SK-N-SH (cell line): ENCODE results near the gene MBD3L4. TPM values are rescaled to one million over a fixed set of nuclear protein-coding genes. Genes with fewer than 3 reads are reported as not detected.

ENCODE experiments used
- CTCF ChIA-PET: fragments of 300-600, 350-600 bp; formaldehyde crosslinking; extraction: SDS; loops from one replicate; lab custom pipeline; 2021; lab: Yijun Ruan, JAX
- POLR2A ChIA-PET: fragments of 350-600 bp; sonication (Branson Sonifier 250); formaldehyde crosslinking; extraction: SDS; loops from one replicate; lab custom pipeline; 2020; ENCODE audit warnings: antibody characterized with exemption, inconsistent platforms; lab: Yijun Ruan, JAX
- DNase-seq: peaks from one replicate; pipeline ENCODE4 v3.0.0; 2012
- H2AFZ ChIP-seq: fragments of 200-600 bp; sonication (generic); 2 replicates; pipeline ENCODE4 v1.8.1; 2016; ENCODE audit warnings: antibody characterized with exemption, mild to moderate bottlenecking, low read depth
- H3F3A ChIP-seq: fragments of 200-600 bp; sonication (generic); replicated peaks from 2 replicates; pipeline ENCODE3; 2016; ENCODE audit warnings: antibody characterized with exemption, mild to moderate bottlenecking; ENCODE audit not compliant: insufficient read depth
- H3K27ac ChIP-seq, 2 experiments: fragments of 200-500 bp in 1 of 2; fragments of 200-600 bp in 1 of 2; sonication (Bioruptor generic) in 1 of 2; sonication (generic), shearing (Covaris generic) in 1 of 2; 2 replicates each; pipeline versions ENCODE4 v1.5.1 to v1.6.1; 2014 to 2016; ENCODE audit warnings: low read depth in 2 of 2, inconsistent platforms in 1 of 2, low read length in 1 of 2, mild to moderate bottlenecking in 1 of 2, mixed read lengths in 1 of 2
- H3K27me3 ChIP-seq: fragments of 200-600 bp; sonication (generic), shearing (Covaris generic); 2 replicates; pipeline ENCODE4 v1.6.1; 2016; ENCODE audit warnings: mixed run types; ENCODE audit not compliant: insufficient read depth
- H3K36me3 ChIP-seq, 2 experiments: fragments of 200-500 bp in 1 of 2; fragments of 200-600 bp in 1 of 2; sonication (Bioruptor generic) in 1 of 2; sonication (generic) in 1 of 2; replicated peaks in 1 of 2; 2 replicates each; pipeline versions ENCODE3 to v1.5.1; 2014 to 2016; ENCODE audit warnings: low read length in 1 of 2, mild to moderate bottlenecking in 1 of 2; ENCODE audit not compliant: insufficient read depth in 2 of 2, control insufficient read depth in 1 of 2
- H3K4me1 ChIP-seq, 2 experiments: fragments of 200-500 bp in 1 of 2; fragments of 200-600 bp in 1 of 2; sonication (Bioruptor generic) in 1 of 2; sonication (generic), shearing (Covaris generic) in 1 of 2; 2 replicates each; pipeline versions ENCODE4 v1.5.1 to v1.6.1; 2014 to 2016; ENCODE audit warnings: low read depth in 1 of 2, low read length in 1 of 2, mixed run types in 1 of 2; ENCODE audit not compliant: insufficient read depth in 2 of 2, control insufficient read depth in 1 of 2
- H3K4me2 ChIP-seq: fragments of 200-600 bp; sonication (generic), shearing (Covaris generic); 2 replicates; pipeline ENCODE4 v1.6.1; 2017; ENCODE audit warnings: mixed run types
- H3K4me3 ChIP-seq, 2 experiments: fragments of 200-500 bp in 1 of 2; fragments of 200-600 bp in 1 of 2; sonication (Bioruptor generic) in 1 of 2; sonication (generic), shearing (Covaris generic) in 1 of 2; 2 replicates each; pipeline versions ENCODE4 v1.5.1 to v1.8.1; 2014 to 2016; ENCODE audit warnings: low read depth in 2 of 2, inconsistent platforms in 1 of 2, low read length in 1 of 2, mild to moderate bottlenecking in 1 of 2, mixed read lengths in 1 of 2, moderate library complexity in 1 of 2
- H3K79me2 ChIP-seq: fragments of 200-600 bp; sonication (generic); 2 replicates; pipeline ENCODE4 v1.8.1; 2017; ENCODE audit warnings: mild to moderate bottlenecking; ENCODE audit not compliant: insufficient read depth
- H3K9ac ChIP-seq: fragments of 200-600 bp; sonication (generic); 2 replicates; pipeline ENCODE4 v1.6.1; 2017; ENCODE audit warnings: mixed run types
- H3K9me2 ChIP-seq: fragments of 200-600 bp; sonication (generic); 2 replicates; pipeline ENCODE4 v1.6.1; 2017; ENCODE audit warnings: mixed run types
- H3K9me3 ChIP-seq: fragments of 200-600 bp; sonication (generic); 2 replicates; pipeline ENCODE4 v1.6.1; 2017; ENCODE audit warnings: mixed run types, mild to moderate bottlenecking, moderate library complexity
- H4K20me1 ChIP-seq: fragments of 200-600 bp; sonication (generic); 2 replicates; pipeline ENCODE4 v1.6.1; 2017; ENCODE audit warnings: mild to moderate bottlenecking, mixed run types; ENCODE audit not compliant: insufficient read depth
- CHD2 ChIP-seq: fragments of 150-350 bp; IDR thresholded peaks from 2 replicates; pipeline ENCODE4 v1.6.1; 2018; ENCODE audit warnings: low read length; ENCODE audit not compliant: partially characterized antibody
- ELF1 ChIP-seq: IDR thresholded peaks from 2 replicates; pipeline ENCODE4 v1.4.0; 2012
- FOSL2 ChIP-seq: IDR thresholded peaks from 2 replicates; pipeline ENCODE4 v1.4.0; 2012; ENCODE audit warnings: low read depth, mild to moderate bottlenecking, moderate library complexity, borderline replicate concordance
- IRF3 ChIP-seq: fragments of 150-350 bp; IDR thresholded peaks from 2 replicates; pipeline ENCODE4 v1.6.1; 2016; ENCODE audit warnings: mild to moderate bottlenecking, low read depth, low read length
- MAX ChIP-seq: IDR thresholded peaks from 2 replicates; pipeline ENCODE4 v1.4.0; 2012; ENCODE audit warnings: low read depth
- NRF1 ChIP-seq: IDR thresholded peaks from 2 replicates; pipeline ENCODE4 v1.6.1; 2012; ENCODE audit warnings: low read depth, mild to moderate bottlenecking, low read length
- PBX3 ChIP-seq: IDR thresholded peaks from 2 replicates; pipeline ENCODE4; 2012
- POLR2AphosphoS5 ChIP-seq: IDR thresholded peaks from 2 replicates; pipeline ENCODE4 v1.6.1; 2012; ENCODE audit warnings: low read depth, low read length
- RAD21 ChIP-seq: IDR thresholded peaks from 2 replicates; pipeline ENCODE4 v1.6.1; 2012; ENCODE audit warnings: mild to moderate bottlenecking, low read length
- REST ChIP-seq: IDR thresholded peaks from 2 replicates; pipeline ENCODE4 v1.6.1; 2012; ENCODE audit warnings: mild to moderate bottlenecking, low read depth, low read length, moderate library complexity
- RFX5 ChIP-seq: IDR thresholded peaks from 2 replicates; pipeline ENCODE4 v1.6.1; 2012; ENCODE audit warnings: mild to moderate bottlenecking, improper control_type of control experiment, low read length
- TEAD4 ChIP-seq: IDR thresholded peaks from 2 replicates; pipeline ENCODE4 v1.4.0; 2012; ENCODE audit warnings: mild to moderate bottlenecking, borderline replicate concordance; ENCODE audit not compliant: insufficient read depth
- WGBS: methylation state at CpG from one replicate; pipeline ENCODE4 v1.1.6; 2017; ENCODE audit warnings: low lambda C conversion rate; 5-methylcytosine and 5-hydroxymethylcytosine counted together
- polyA plus RNA-seq, 3 experiments: library from polyadenylated mRNA; depleted of rRNA; stranded (reverse); fragments of >200 nt; gene quantifications; 2 replicates each; pipeline ENCODE4 v1.2.3, GENCODE V29; 2012

Gene MBD3L4
- polyA plus RNA-seq, 1 of the 3 experiments (the other 2 are of a cell fraction), result not detected

- WGBS, result 97% methylated on average over 29 of the region's 29 CpGs
- Histone ChIP-seq H3K36me3 (peaks cover 58 to 90% of the 10 kb centered on the region in 2 experiments), H3K4me3 (no peak overlapping the region), H2AFZ (no peak overlapping the region), H3F3A (peaks cover 19% of the 10 kb centered on the region), H3K27me3 (no peaks in the 10 kb centered on the region), H3K9ac (no peak overlapping the region), H3K27ac (no peak overlapping the region), H3K4me1 (peaks cover 3 to 4% of the 10 kb centered on the region in 2 experiments; a peak in 2 of 4 replicates), H3K79me2 (peaks cover 16% of the 10 kb centered on the region), H3K4me2 (no peak overlapping the region), H3K9me2 (no peaks in the 10 kb centered on the region), H4K20me1 (no peaks in the 10 kb centered on the region), H3K9me3 (peaks cover 16% of the 10 kb centered on the region)
- DNase-seq, result no peak
- TF ChIP-seq PBX3, result no peak
- POLR2A ChIA-PET, result no interaction called here
- CTCF ChIA-PET, result no interaction called here
Observed at GRCh38 chr19:7074705-7075282, 34.8 kb upstream of the MBD3L4 start.

- Histone ChIP-seq H3K9me3 (peaks cover 4% of the 10 kb centered on the region; the same call in 1 of the 2 replicates), H2AFZ (no peak overlapping the region), H3K9me2 (no peaks in the 10 kb centered on the region), H3K4me1 (peaks cover 3 to 4% of the 10 kb centered on the region in 2 experiments; a peak in 2 of 4 replicates), H3K4me3 (no peak overlapping the region; a peak in 1 of 4 replicates), H3K27ac (no peak overlapping the region), H3K27me3 (no peaks in the 10 kb centered on the region), H3K9ac (no peak overlapping the region), H4K20me1 (no peaks in the 10 kb centered on the region), H3K4me2 (no peak overlapping the region), H3F3A (peaks cover 16% of the 10 kb centered on the region), H3K36me3 (peaks cover 38 to 67% of the 10 kb centered on the region in 2 experiments), H3K79me2 (peaks cover 18% of the 10 kb centered on the region)
- CTCF ChIA-PET, result no interaction called here
- DNase-seq, result no peak
- no peak for TF ChIP-seq REST
- TF ChIP-seq ELF1, result no peak
- no peak for TF ChIP-seq RFX5
- no peak for TF ChIP-seq CHD2
- no peak for TF ChIP-seq MAX
- TF ChIP-seq POLR2AphosphoS5, result no peak
- TF ChIP-seq PBX3, result no peak
- TF ChIP-seq IRF3, result no peak
- no peak for TF ChIP-seq TEAD4
- no peak for TF ChIP-seq FOSL2
- TF ChIP-seq NRF1, result no peak
- TF ChIP-seq RAD21, result no peak
- POLR2A ChIA-PET, result no interaction called here
- WGBS, result 96% methylated on average over 6 of the region's 6 CpGs
Observed at GRCh38 chr19:7072541-7072940, 32.6 kb upstream of the MBD3L4 start.
